ENCODE measurements around the gene DCUN1D1. TPM values are rescaled to one million over a fixed set of nuclear protein-coding genes. Genes with fewer than 3 reads are reported as not detected.

The DCUN1D1 gene
- total and polyA plus RNA-seq, 2 donors from 2014 or later = 14.2 to 47.9 TPM

- H3K4me3 ChIP-seq (ENCODE audit: low read length in 3 of 3) = no peak overlapping the region
- no peak for FAIRE-seq
- H3K9me3 ChIP-seq (ENCODE audit: control insufficient read depth in 2 of 3, insufficient read depth in 1 of 3, low read length in 3 of 3) = no peaks in the 10 kb centered on the region
- intact Hi-C loops (cut with DNase I) = no loop called here
- TF ChIP-seq, protein P1, sequence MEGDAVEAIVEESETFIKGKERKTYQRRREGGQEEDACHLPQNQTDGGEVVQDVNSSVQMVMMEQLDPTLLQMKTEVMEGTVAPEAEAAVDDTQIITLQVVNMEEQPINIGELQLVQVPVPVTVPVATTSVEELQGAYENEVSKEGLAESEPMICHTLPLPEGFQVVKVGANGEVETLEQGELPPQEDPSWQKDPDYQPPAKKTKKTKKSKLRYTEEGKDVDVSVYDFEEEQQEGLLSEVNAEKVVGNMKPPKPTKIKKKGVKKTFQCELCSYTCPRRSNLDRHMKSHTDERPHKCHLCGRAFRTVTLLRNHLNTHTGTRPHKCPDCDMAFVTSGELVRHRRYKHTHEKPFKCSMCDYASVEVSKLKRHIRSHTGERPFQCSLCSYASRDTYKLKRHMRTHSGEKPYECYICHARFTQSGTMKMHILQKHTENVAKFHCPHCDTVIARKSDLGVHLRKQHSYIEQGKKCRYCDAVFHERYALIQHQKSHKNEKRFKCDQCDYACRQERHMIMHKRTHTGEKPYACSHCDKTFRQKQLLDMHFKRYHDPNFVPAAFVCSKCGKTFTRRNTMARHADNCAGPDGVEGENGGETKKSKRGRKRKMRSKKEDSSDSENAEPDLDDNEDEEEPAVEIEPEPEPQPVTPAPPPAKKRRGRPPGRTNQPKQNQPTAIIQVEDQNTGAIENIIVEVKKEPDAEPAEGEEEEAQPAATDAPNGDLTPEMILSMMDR (IDR thresholded peaks at IDR 0.05; ENCODE audit: borderline replicate concordance, extremely low read depth, insufficient read depth) = no peak
- peaks cover 0 to 5% (median 3%) of the 10 kb centered on the region in 3 donors for H3K4me1 ChIP-seq (ENCODE audit: control insufficient read depth in 2 of 3, insufficient read depth in 2 of 3, low read depth in 1 of 3, low read length in 3 of 3)
- H3K27me3 ChIP-seq (ENCODE audit: control insufficient read depth, insufficient read depth, low read length) = no peaks in the 10 kb centered on the region
- peaks cover 4 to 19% (median 6%) of the 10 kb centered on the region in 3 donors for H3K36me3 ChIP-seq (ENCODE audit: control insufficient read depth in 2 of 3, insufficient read depth in 3 of 3, low read length in 3 of 3)
- H3K9ac ChIP-seq (ENCODE audit: low read length in 3 of 3) = no peak overlapping the region
- no peak overlapping the region for H3K27ac ChIP-seq (ENCODE audit: low read depth in 2 of 2, low read length in 2 of 2)
- DNase-seq = no peak
These were observed 33.5 kb upstream of the DCUN1D1 start for GRCh38 chr3:183013856-183014255.

DNA sequence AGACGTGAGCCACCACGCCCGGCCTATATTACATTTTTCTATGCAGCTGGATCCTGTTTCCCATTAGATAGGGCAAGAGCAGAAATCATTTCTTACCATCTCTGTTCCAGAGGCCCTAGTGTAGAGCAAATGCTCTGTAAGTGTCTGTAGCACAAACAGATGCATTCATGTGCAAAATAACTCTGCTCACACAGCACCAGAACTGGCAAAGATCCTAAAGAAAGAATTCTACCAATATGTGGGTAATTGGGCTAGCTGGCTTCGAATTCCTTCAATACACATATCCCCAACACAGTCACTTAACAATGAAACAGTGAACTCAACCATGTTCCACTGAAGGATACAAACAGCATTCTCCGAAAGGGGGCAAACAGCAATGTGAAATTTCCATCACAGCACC, 32.7 kb upstream of the DCUN1D1 start:
- Histone ChIP-seq H3K27me3 (ENCODE audit: control insufficient read depth, insufficient read depth, low read length) (no peaks in the 10 kb centered on the region), H3K4me3 (ENCODE audit: low read length in 3 of 3) (no peak overlapping the region), H3K36me3 (ENCODE audit: control insufficient read depth in 2 of 3, insufficient read depth in 3 of 3, low read length in 3 of 3) (peaks cover 4 to 19% (median 6%) of the 10 kb centered on the region in 3 donors), H3K9ac (ENCODE audit: low read length in 3 of 3) (no peak overlapping the region), H3K4me1 (ENCODE audit: control insufficient read depth in 2 of 3, insufficient read depth in 2 of 3, low read depth in 1 of 3, low read length in 3 of 3) (peaks cover 0 to 5% (median 3%) of the 10 kb centered on the region in 3 donors), H3K27ac (ENCODE audit: low read depth in 2 of 2, low read length in 2 of 2) (no peak overlapping the region), H3K9me3 (ENCODE audit: control insufficient read depth in 2 of 3, insufficient read depth in 1 of 3, low read length in 3 of 3) (no peaks in the 10 kb centered on the region)
- TF ChIP-seq, protein P1 (IDR thresholded peaks at IDR 0.05; ENCODE audit: borderline replicate concordance, extremely low read depth, insufficient read depth) = no peak
- no peak for DNase-seq
- no peak for FAIRE-seq
- intact Hi-C loops (cut with DNase I) = no loop called here

- FAIRE-seq (no peak), DNase-seq (no peak)
- intact Hi-C loops (cut with DNase I) = no loop called here
- Histone ChIP-seq H3K9me3 (ENCODE audit: control insufficient read depth in 2 of 3, insufficient read depth in 1 of 3, low read length in 3 of 3) (no peaks in the 10 kb centered on the region), H3K27me3 (ENCODE audit: control insufficient read depth, insufficient read depth, low read length) (no peaks in the 10 kb centered on the region), H3K4me3 (ENCODE audit: low read length in 3 of 3) (no peak overlapping the region), H3K27ac (ENCODE audit: low read depth in 2 of 2, low read length in 2 of 2) (no peak overlapping the region), H3K36me3 (ENCODE audit: control insufficient read depth in 2 of 3, insufficient read depth in 3 of 3, low read length in 3 of 3) (peaks cover 0 to 3% (median 0%) of the 10 kb centered on the region in 3 donors), H3K4me1 (ENCODE audit: control insufficient read depth in 2 of 3, insufficient read depth in 2 of 3, low read depth in 1 of 3, low read length in 3 of 3) (peaks cover 0 to 5% (median 3%) of the 10 kb centered on the region in 3 donors), H3K9ac (ENCODE audit: low read length in 3 of 3) (no peak overlapping the region)
- TF ChIP-seq, protein P1 (IDR thresholded peaks at IDR 0.05; ENCODE audit: borderline replicate concordance, extremely low read depth, insufficient read depth) = no peak
These were observed 28.5 kb upstream of the DCUN1D1 start for GRCh38 chr3:183008800-183009199.

- no peaks in the 10 kb centered on the region for H3K9me3 ChIP-seq (ENCODE audit: control insufficient read depth in 2 of 3, insufficient read depth in 1 of 3, low read length in 3 of 3)
- no peak overlapping the region for H3K9ac ChIP-seq (ENCODE audit: low read length in 3 of 3)
- DNase-seq = no peak
- H3K4me3 ChIP-seq (ENCODE audit: low read length in 3 of 3) = no peak overlapping the region
- H3K27me3 ChIP-seq (ENCODE audit: control insufficient read depth, insufficient read depth, low read length) = no peaks in the 10 kb centered on the region
- intact Hi-C loops (cut with DNase I) = no loop called here
- peaks cover 0 to 5% (median 3%) of the 10 kb centered on the region in 3 donors for H3K4me1 ChIP-seq (ENCODE audit: control insufficient read depth in 2 of 3, insufficient read depth in 2 of 3, low read depth in 1 of 3, low read length in 3 of 3)
- TF ChIP-seq, protein P1 (IDR thresholded peaks at IDR 0.05; ENCODE audit: borderline replicate concordance, extremely low read depth, insufficient read depth) = no peak
- no peak for FAIRE-seq
- H3K27ac ChIP-seq (ENCODE audit: low read depth in 2 of 2, low read length in 2 of 2) = no peak overlapping the region
- H3K36me3 ChIP-seq (ENCODE audit: control insufficient read depth in 2 of 3, insufficient read depth in 3 of 3, low read length in 3 of 3) = peaks cover 0 to 3% (median 0%) of the 10 kb centered on the region in 3 donors
These were observed 28.0 kb upstream of the DCUN1D1 start for GRCh38 chr3:183008303-183008702.
